PC-3 (cell line): ENCODE measurements around the gene PLSCR4.

Source experiments
- EZH2 ChIP-seq: fragments of 300-600 bp; sonication (generic); IDR thresholded peaks from one replicate; pipeline ENCODE4 v1.6.1; 2017; ENCODE audit warnings: antibody characterized with exemption, mild to moderate bottlenecking, low read length; ENCODE audit not compliant: unreplicated experiment
- EZH2phosphoT487 ChIP-seq: fragments of 300-600 bp; sonication (generic); IDR thresholded peaks from 2 replicates; pipeline ENCODE4 v1.6.1; 2018; ENCODE audit warnings: mild to moderate bottlenecking, antibody characterized with exemption, low read length, borderline replicate concordance
- TF ChIP-seq, protein P1 (sequence below): fragments of 300-600 bp; sonication (generic); conservative IDR thresholded peaks from 2 replicates; pipeline ENCODE4 v1.5.1; 2017; ENCODE audit warnings: antibody characterized with exemption, low read depth, mild to moderate bottlenecking, low read length

DNA sequence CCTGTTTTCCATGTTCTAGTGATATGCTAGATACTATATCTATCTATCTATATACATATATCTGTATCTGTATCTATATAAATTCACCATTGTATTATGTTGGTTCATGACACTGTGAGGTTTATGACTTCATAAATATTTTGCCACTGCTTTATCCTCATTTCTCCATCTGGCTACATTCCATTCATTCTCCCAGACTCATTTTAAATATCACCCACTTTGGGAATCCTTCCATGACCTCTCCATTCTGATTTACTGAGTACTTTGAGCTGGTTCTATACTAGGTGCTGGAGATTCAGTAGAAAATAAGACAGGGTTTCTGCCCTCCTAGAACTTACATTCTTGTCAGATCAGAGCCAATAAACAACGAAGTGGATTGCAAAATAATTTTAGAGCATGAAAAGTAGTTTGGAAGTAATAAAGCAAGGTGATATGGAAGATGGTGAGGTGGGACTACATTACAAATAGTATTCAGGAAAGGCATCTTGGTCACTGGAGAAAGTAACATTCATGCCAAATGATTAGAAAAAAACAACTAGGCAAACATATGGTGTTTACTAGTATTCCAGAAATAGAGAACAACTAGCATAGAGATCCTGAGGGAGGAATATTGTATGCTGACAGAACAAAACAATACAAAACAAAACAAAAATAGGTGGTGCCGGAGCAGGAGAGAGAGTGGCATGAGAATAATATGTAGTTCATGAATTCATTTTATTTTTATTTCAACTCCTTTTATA lies 11.6 kb upstream of the PLSCR4 start:
- TF ChIP-seq, protein P1, sequence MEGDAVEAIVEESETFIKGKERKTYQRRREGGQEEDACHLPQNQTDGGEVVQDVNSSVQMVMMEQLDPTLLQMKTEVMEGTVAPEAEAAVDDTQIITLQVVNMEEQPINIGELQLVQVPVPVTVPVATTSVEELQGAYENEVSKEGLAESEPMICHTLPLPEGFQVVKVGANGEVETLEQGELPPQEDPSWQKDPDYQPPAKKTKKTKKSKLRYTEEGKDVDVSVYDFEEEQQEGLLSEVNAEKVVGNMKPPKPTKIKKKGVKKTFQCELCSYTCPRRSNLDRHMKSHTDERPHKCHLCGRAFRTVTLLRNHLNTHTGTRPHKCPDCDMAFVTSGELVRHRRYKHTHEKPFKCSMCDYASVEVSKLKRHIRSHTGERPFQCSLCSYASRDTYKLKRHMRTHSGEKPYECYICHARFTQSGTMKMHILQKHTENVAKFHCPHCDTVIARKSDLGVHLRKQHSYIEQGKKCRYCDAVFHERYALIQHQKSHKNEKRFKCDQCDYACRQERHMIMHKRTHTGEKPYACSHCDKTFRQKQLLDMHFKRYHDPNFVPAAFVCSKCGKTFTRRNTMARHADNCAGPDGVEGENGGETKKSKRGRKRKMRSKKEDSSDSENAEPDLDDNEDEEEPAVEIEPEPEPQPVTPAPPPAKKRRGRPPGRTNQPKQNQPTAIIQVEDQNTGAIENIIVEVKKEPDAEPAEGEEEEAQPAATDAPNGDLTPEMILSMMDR = no peak
- TF ChIP-seq EZH2 (no peak), EZH2phosphoT487 (no peak)
